Natural killer cell (primary cell): ENCODE measurements around the gene PRKRIP1. TPM values are rescaled to one million over a fixed set of nuclear protein-coding genes. Genes with fewer than 3 reads are reported as not detected.
A peak's percentile ranks its signal among the peaks of the same experiment; 100 is the strongest.

Source experiments
- ATAC-seq, 3 donors: fragments of 150-1000 bp in 2 of 3; fragments of 200-7000 bp in 1 of 3; cut with Tn5 transposase; 1 replicate in 1 of 3; 2 replicates in 2 of 3; pipeline ENCODE4 v1.10.0; 2021; ENCODE audit warnings: mild to moderate bottlenecking in 2 of 3, moderate library complexity in 2 of 3
- DNase-seq, 2 donors: peaks; one replicate each; pipeline versions ENCODE4 v3.0.0 to v3.0.0-alpha.2; 2013 to 2021; ENCODE audit warnings: mixed read lengths in 1 of 2
- H3K27ac ChIP-seq: one replicate; pipeline ENCODE4 v1.5.1; 2013; ENCODE audit warnings: mild to moderate bottlenecking, low read length
- H3K27me3 ChIP-seq: one replicate; pipeline ENCODE4 v1.6.1; 2013; ENCODE audit warnings: low read length; ENCODE audit not compliant: control insufficient read depth, insufficient read depth
- H3K36me3 ChIP-seq: one replicate; pipeline ENCODE4 v1.6.1; 2013; ENCODE audit warnings: low read length; ENCODE audit not compliant: control insufficient read depth, insufficient read depth
- H3K4me1 ChIP-seq: one replicate; pipeline ENCODE4 v1.6.1; 2013; ENCODE audit warnings: low read length; ENCODE audit not compliant: control insufficient read depth, insufficient read depth
- H3K4me3 ChIP-seq: one replicate; pipeline ENCODE4 v1.5.1; 2013; ENCODE audit warnings: low read length
- H3K9me3 ChIP-seq: one replicate; pipeline ENCODE4 v1.6.1; 2013; ENCODE audit warnings: low read length; ENCODE audit not compliant: control insufficient read depth, insufficient read depth
- H3K27ac Mint-ChIP-seq, 2 donors: one replicate each; pipeline ENCODE4 v1.8.0; 2022; ENCODE audit warnings: mild to moderate bottlenecking in 2 of 2, mixed read lengths in 2 of 2, moderate library complexity in 1 of 2
- H3K27me3 Mint-ChIP-seq, 2 donors: one replicate each; pipeline ENCODE4 v1.8.0; 2022; ENCODE audit warnings: low read depth in 2 of 2, mixed read lengths in 2 of 2
- H3K36me3 Mint-ChIP-seq: one replicate; pipeline ENCODE4 v1.8.0; 2022; ENCODE audit warnings: mixed read lengths
- H3K4me1 Mint-ChIP-seq, 2 donors: one replicate each; pipeline ENCODE4 v1.8.0; 2022; ENCODE audit warnings: mixed read lengths in 2 of 2
- H3K4me3 Mint-ChIP-seq: one replicate; pipeline ENCODE4 v1.8.0; 2022; ENCODE audit warnings: mild to moderate bottlenecking, moderate library complexity, mixed read lengths
- H3K9me3 Mint-ChIP-seq, 2 donors: one replicate each; pipeline ENCODE4 v1.8.0; 2022; ENCODE audit warnings: mixed read lengths in 2 of 2
- WGBS: methylation state at CpG from one replicate; pipeline ENCODE4 v1.1.7; 2013; ENCODE audit warnings: missing lambda C conversion rate; ENCODE audit not compliant: insufficient coverage; 5-methylcytosine and 5-hydroxymethylcytosine counted together
- intact Hi-C: fragments of 100-400 bp; cut with micrococcal nuclease; formaldehyde crosslinking; loops from one replicate; pipeline ENCODE4 v1.14.2; 2022
- total RNA-seq, 4 donors: library from RNA; stranded (reverse); fragments of 120-200 nt in 1 of 4; gene quantifications; one replicate each; pipeline versions ENCODE4 v1.2.3 to v1.2.4, GENCODE V29; 2013 to 2022
- TF ChIP-seq, protein P1 (sequence below): fragments of 200-600 bp; IDR thresholded peaks from one replicate; pipeline ENCODE4 v1.8.0; 2022; ENCODE audit warnings: antibody characterized with exemption

PRKRIP1 gene
- total RNA-seq, 3 donors from 2014 or later (not counting 1 experiment from before 2014, with no cell fraction given): 38.2 to 44.2 (median 39.5) TPM

GRCh38 chr7:102392330-102392729 is 3.8 kb upstream of the PRKRIP1 start:
- DNase-seq (no peak), ATAC-seq (no peak)
- H3K36me3 Mint-ChIP-seq: no peaks in the 10 kb centered on the region
- 100% methylated on average over 1 of the region's 1 CpG for WGBS
- Histone ChIP-seq H3K9me3 (no peaks in the 10 kb centered on the region), H3K27ac (no peak overlapping the region), H3K36me3 (peaks cover 2% of the 10 kb centered on the region), H3K4me3 (no peak overlapping the region), H3K27me3 (no peaks in the 10 kb centered on the region), H3K4me1 (peaks cover 19% of the 10 kb centered on the region)
- H3K27ac Mint-ChIP-seq: no peak overlapping the region
- no peak overlapping the region for H3K4me3 Mint-ChIP-seq
- no peaks in the 10 kb centered on the region for H3K27me3 Mint-ChIP-seq
- H3K9me3 Mint-ChIP-seq: no peaks in the 10 kb centered on the region
- TF ChIP-seq, protein P1, sequence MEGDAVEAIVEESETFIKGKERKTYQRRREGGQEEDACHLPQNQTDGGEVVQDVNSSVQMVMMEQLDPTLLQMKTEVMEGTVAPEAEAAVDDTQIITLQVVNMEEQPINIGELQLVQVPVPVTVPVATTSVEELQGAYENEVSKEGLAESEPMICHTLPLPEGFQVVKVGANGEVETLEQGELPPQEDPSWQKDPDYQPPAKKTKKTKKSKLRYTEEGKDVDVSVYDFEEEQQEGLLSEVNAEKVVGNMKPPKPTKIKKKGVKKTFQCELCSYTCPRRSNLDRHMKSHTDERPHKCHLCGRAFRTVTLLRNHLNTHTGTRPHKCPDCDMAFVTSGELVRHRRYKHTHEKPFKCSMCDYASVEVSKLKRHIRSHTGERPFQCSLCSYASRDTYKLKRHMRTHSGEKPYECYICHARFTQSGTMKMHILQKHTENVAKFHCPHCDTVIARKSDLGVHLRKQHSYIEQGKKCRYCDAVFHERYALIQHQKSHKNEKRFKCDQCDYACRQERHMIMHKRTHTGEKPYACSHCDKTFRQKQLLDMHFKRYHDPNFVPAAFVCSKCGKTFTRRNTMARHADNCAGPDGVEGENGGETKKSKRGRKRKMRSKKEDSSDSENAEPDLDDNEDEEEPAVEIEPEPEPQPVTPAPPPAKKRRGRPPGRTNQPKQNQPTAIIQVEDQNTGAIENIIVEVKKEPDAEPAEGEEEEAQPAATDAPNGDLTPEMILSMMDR: no peak
- intact Hi-C loops: no loop called here
- H3K4me1 Mint-ChIP-seq: peaks cover 14% of the 10 kb centered on the region in 2 donors

- Histone ChIP-seq H3K4me1 (peaks cover 22% of the 10 kb centered on the region), H3K36me3 (peaks cover 1% of the 10 kb centered on the region), H3K4me3 (no peak overlapping the region), H3K9me3 (no peaks in the 10 kb centered on the region), H3K27me3 (no peaks in the 10 kb centered on the region), H3K27ac (no peak overlapping the region)
- TF ChIP-seq, protein P1: no peak
- H3K27ac Mint-ChIP-seq: no peak overlapping the region
- WGBS: 95% methylated on average over 9 of the region's 9 CpGs
- peaks cover 18% of the 10 kb centered on the region in 2 donors for H3K4me1 Mint-ChIP-seq
- no peaks in the 10 kb centered on the region for H3K36me3 Mint-ChIP-seq
- no peak overlapping the region for H3K4me3 Mint-ChIP-seq
- no peaks in the 10 kb centered on the region for H3K9me3 Mint-ChIP-seq
- ATAC-seq (no peak), DNase-seq (no peak)
- H3K27me3 Mint-ChIP-seq: no peaks in the 10 kb centered on the region
- intact Hi-C loops: no loop called here
Measured at GRCh38 chr7:102393467-102393866, 2.7 kb upstream of the PRKRIP1 start.

DNA sequence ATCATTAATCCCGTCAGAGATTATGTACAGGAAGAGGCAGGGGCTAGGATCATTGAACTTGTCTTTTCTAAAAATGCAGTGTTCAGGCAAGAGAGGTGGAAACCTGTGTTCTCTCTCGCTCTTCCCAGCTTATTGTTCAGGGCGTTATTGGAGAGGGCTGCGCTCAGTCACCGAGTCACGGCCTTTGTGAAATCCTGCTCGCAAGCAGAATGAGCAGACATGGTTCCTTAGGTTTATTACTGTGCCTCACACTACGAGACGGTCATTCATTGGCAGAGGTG is 631 bp upstream of the PRKRIP1 start:
- Mint-ChIP-seq H3K27ac (peak overlapping the region; percentile 91 to 92), H3K4me1 (peaks cover 18% of the 10 kb centered on the region in 2 donors), H3K36me3 (peaks cover under 1% of the 10 kb centered on the region), H3K4me3 (peak overlapping the region; percentile 93), H3K9me3 (no peaks in the 10 kb centered on the region), H3K27me3 (no peaks in the 10 kb centered on the region)
- TF ChIP-seq, protein P1: no peak
- peak overlapping the region; percentile 82 for H3K4me3 ChIP-seq
- DNase-seq (no peak), ATAC-seq (peak in 1 of 3 donors; percentile 5)
- H3K27ac ChIP-seq: peak overlapping the region; percentile 59
- H3K27me3 ChIP-seq: no peaks in the 10 kb centered on the region
- peaks cover 17% of the 10 kb centered on the region for H3K36me3 ChIP-seq
- H3K9me3 ChIP-seq: no peaks in the 10 kb centered on the region
- peaks cover 22% of the 10 kb centered on the region for H3K4me1 ChIP-seq
- 27% methylated on average over 9 of the region's 9 CpGs for WGBS
- intact Hi-C loops: no loop called here

DNA sequence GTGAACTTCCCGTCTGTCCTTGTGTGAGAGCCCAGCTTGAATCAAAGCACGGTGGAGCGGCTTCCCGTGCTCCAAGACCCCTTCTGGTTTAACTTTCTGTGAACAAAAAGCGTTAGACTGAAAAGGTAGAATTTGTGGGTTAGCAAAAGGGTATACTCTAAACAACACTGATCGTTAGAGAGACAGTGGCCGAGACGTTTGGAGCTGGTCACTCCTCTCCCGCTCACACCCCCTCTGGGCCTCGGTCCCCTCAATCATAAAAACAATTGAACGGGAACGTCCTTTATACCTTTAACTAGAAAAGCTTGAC is 502 bp downstream of the PRKRIP1 start:
- H3K36me3 Mint-ChIP-seq: peaks cover 8% of the 10 kb centered on the region
- no peaks in the 10 kb centered on the region for H3K27me3 Mint-ChIP-seq
- H3K4me1 Mint-ChIP-seq: peaks cover 18% of the 10 kb centered on the region in 2 donors
- TF ChIP-seq, protein P1: no peak
- Histone ChIP-seq H3K36me3 (peaks cover 21% of the 10 kb centered on the region), H3K9me3 (no peaks in the 10 kb centered on the region), H3K27ac (peak overlapping the region; percentile 77), H3K27me3 (no peaks in the 10 kb centered on the region), H3K4me3 (peak overlapping the region; percentile 82), H3K4me1 (peaks cover 22% of the 10 kb centered on the region)
- H3K27ac Mint-ChIP-seq: peak overlapping the region; percentile 91 to 92
- DNase-seq (no peak), ATAC-seq (no peak)
- H3K4me3 Mint-ChIP-seq: peak overlapping the region; percentile 93
- no peaks in the 10 kb centered on the region for H3K9me3 Mint-ChIP-seq
- WGBS: 0% methylated on average over 11 of the region's 12 CpGs
- intact Hi-C loops: loop anchor here (2.0 kb wide), 1 partner anchor 68 kb away; the partner anchor contains the start of genes ALKBH4 and LRWD1
